OCI-LY1 (cell line): ENCODE data around the gene ALDH1B1.

ENCODE experiments used
- H2AFZ ChIP-seq: fragments of 200-600 bp; sonication (generic), shearing (Covaris generic); 2 replicates; pipeline ENCODE4 v1.6.0; 2014; ENCODE audit warnings: antibody characterized with exemption, mild to moderate bottlenecking, low read length
- H3F3A ChIP-seq: fragments of 200-600 bp; sonication (generic), shearing (Covaris generic); 2 replicates; pipeline ENCODE4 v1.6.0; 2014; ENCODE audit warnings: mild to moderate bottlenecking, antibody characterized with exemption, low read length, moderate library complexity; ENCODE audit not compliant: insufficient read depth
- H3K27ac ChIP-seq: fragments of 200-600 bp; sonication (generic); 2 replicates; pipeline ENCODE4 v1.5.1; 2014; ENCODE audit warnings: low read length, mixed run types, mild to moderate bottlenecking, low read depth; ENCODE audit not compliant: poor library complexity, severe bottlenecking
- H3K27me3 ChIP-seq: fragments of 200-600 bp; sonication (generic); 2 replicates; pipeline ENCODE4 v1.6.0; 2014; ENCODE audit warnings: antibody characterized with exemption, mild to moderate bottlenecking, low read length, moderate library complexity; ENCODE audit not compliant: insufficient read depth
- H3K36me3 ChIP-seq: fragments of 200-600 bp; sonication (generic); 2 replicates; pipeline ENCODE4 v1.6.1; 2014; ENCODE audit warnings: mild to moderate bottlenecking, antibody characterized with exemption, low read length, moderate library complexity, mixed read lengths; ENCODE audit not compliant: insufficient read depth
- H3K4me1 ChIP-seq: fragments of 200-600 bp; sonication (generic); 2 replicates; pipeline ENCODE4 v1.5.1; 2014; ENCODE audit warnings: mild to moderate bottlenecking, low read length, moderate library complexity; ENCODE audit not compliant: insufficient read depth, severe bottlenecking
- H3K4me2 ChIP-seq: fragments of 200-600 bp; sonication (generic), shearing (Covaris generic); 2 replicates; pipeline ENCODE4 v1.6.1; 2014; ENCODE audit warnings: low read length
- H3K4me3 ChIP-seq: fragments of 200-600 bp; sonication (generic); 2 replicates; pipeline ENCODE4 v1.5.1; 2014; ENCODE audit warnings: low read length, low read depth, mild to moderate bottlenecking, mixed read lengths; ENCODE audit not compliant: poor library complexity, severe bottlenecking
- H3K79me2 ChIP-seq: fragments of 200-600 bp; shearing (Covaris generic); 2 replicates; pipeline ENCODE4 v1.6.1; 2016; ENCODE audit warnings: mixed run types, low read length, mixed read lengths; ENCODE audit not compliant: insufficient read depth
- H3K9ac ChIP-seq: fragments of 200-600 bp; sonication (generic), shearing (Covaris generic); 2 replicates; pipeline ENCODE4 v1.6.1; 2014; ENCODE audit warnings: mild to moderate bottlenecking, low read length, mixed read lengths
- H3K9me2 ChIP-seq: fragments of 200-600 bp; sonication (generic), shearing (Covaris generic); 2 replicates; pipeline ENCODE4 v1.6.1; 2014; ENCODE audit warnings: low read depth, mild to moderate bottlenecking, low read length, mixed read lengths
- H3K9me3 ChIP-seq: fragments of 200-600 bp; shearing (Covaris generic); 2 replicates; pipeline ENCODE4 v1.6.1; 2014; ENCODE audit warnings: low read length, mixed read lengths
- H4K20me1 ChIP-seq: fragments of 200-600 bp; sonication (generic), shearing (Covaris generic); 2 replicates; pipeline ENCODE4 v1.6.0; 2016; ENCODE audit warnings: mild to moderate bottlenecking, low read length; ENCODE audit not compliant: insufficient read depth
- EZH2 ChIP-seq: fragments of 200-600 bp; sonication (generic), shearing (Covaris generic); IDR thresholded peaks from 2 replicates; pipeline ENCODE4 v1.8.0; 2017; ENCODE audit warnings: borderline replicate concordance, mixed run types, mild to moderate bottlenecking, antibody characterized with exemption, low read length, moderate library complexity, mixed read lengths
- TF ChIP-seq, protein P1 (sequence below): fragments of 200-600 bp; sonication (generic), shearing (Covaris generic); IDR thresholded peaks from 2 replicates; pipeline ENCODE4 v1.5.1; 2017; ENCODE audit warnings: mild to moderate bottlenecking, antibody characterized with exemption, low read length, moderate library complexity, mixed read lengths

The ALDH1B1 gene

DNA sequence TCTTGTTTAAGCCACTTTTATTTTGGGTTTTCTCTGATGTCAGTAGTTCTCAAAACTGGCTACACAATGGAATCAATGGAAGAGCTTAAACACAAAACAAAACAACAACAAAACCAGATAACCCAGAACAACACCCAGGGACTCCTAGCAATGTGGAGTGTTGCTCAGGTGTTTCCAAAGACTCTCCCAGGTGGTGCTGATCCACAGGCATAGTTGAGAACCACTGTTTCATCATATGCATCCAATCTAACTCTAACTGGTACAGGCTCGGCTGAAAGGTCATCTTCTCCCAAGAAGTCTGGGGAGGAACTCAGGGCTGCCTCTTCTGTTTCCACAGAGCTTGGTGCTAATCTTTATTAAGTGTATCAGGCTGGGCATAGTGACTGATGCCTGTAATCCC lies 5.4 kb upstream of the ALDH1B1 start:
- H3K9me3 ChIP-seq, result peaks cover 10% of the 10 kb centered on the region
- H3K27me3 ChIP-seq, result peaks cover 25% of the 10 kb centered on the region; the same call in 1 of the 2 replicates
- H3K79me2 ChIP-seq, result no peaks in the 10 kb centered on the region
- no peaks in the 10 kb centered on the region for H3K9me2 ChIP-seq
- H3K27ac ChIP-seq, result no peak overlapping the region
- no peak overlapping the region for H3K9ac ChIP-seq
- H3K36me3 ChIP-seq, result no peaks in the 10 kb centered on the region; the same call in 1 of the 2 replicates
- H4K20me1 ChIP-seq, result no peaks in the 10 kb centered on the region
- H3K4me1 ChIP-seq, result no peaks in the 10 kb centered on the region
- no peak overlapping the region for H3K4me2 ChIP-seq
- no peak overlapping the region for H3K4me3 ChIP-seq
- no peaks in the 10 kb centered on the region for H3F3A ChIP-seq
- no peak overlapping the region for H2AFZ ChIP-seq
- TF ChIP-seq, protein P1, sequence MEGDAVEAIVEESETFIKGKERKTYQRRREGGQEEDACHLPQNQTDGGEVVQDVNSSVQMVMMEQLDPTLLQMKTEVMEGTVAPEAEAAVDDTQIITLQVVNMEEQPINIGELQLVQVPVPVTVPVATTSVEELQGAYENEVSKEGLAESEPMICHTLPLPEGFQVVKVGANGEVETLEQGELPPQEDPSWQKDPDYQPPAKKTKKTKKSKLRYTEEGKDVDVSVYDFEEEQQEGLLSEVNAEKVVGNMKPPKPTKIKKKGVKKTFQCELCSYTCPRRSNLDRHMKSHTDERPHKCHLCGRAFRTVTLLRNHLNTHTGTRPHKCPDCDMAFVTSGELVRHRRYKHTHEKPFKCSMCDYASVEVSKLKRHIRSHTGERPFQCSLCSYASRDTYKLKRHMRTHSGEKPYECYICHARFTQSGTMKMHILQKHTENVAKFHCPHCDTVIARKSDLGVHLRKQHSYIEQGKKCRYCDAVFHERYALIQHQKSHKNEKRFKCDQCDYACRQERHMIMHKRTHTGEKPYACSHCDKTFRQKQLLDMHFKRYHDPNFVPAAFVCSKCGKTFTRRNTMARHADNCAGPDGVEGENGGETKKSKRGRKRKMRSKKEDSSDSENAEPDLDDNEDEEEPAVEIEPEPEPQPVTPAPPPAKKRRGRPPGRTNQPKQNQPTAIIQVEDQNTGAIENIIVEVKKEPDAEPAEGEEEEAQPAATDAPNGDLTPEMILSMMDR, result no peak
- TF ChIP-seq EZH2, result no peak

DNA sequence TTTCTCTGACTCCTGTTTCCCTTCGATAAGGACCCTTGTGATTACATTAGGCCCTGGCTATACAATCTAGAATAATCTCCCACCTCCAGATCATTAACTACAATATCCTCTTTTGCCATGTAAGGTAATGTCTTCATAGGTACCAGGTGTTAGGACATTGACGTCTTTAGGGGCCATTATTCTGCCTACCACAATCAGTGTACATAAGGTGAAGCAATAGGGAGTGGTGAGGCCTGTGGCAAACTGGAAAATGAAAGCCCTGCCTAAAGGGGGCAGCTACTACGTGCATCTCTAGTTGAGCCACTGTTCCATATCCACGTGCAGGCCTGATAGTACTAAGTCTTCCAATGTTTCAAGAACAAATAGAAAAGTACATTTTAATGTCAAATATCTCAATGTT lies 4.8 kb upstream of the ALDH1B1 start:
- Histone ChIP-seq H3K4me2 (no peak overlapping the region), H3K4me1 (peaks cover 3% of the 10 kb centered on the region), H3K9me3 (peaks cover 10% of the 10 kb centered on the region), H3F3A (no peaks in the 10 kb centered on the region), H3K79me2 (no peaks in the 10 kb centered on the region), H3K27ac (no peak overlapping the region), H3K4me3 (no peak overlapping the region), H3K9ac (no peak overlapping the region), H3K27me3 (peaks cover 25% of the 10 kb centered on the region; the same call in 1 of the 2 replicates), H4K20me1 (no peaks in the 10 kb centered on the region), H2AFZ (no peak overlapping the region), H3K9me2 (no peaks in the 10 kb centered on the region), H3K36me3 (no peaks in the 10 kb centered on the region; the same call in 1 of the 2 replicates)
- TF ChIP-seq EZH2, result no peak
- TF ChIP-seq, protein P1, result no peak

DNA sequence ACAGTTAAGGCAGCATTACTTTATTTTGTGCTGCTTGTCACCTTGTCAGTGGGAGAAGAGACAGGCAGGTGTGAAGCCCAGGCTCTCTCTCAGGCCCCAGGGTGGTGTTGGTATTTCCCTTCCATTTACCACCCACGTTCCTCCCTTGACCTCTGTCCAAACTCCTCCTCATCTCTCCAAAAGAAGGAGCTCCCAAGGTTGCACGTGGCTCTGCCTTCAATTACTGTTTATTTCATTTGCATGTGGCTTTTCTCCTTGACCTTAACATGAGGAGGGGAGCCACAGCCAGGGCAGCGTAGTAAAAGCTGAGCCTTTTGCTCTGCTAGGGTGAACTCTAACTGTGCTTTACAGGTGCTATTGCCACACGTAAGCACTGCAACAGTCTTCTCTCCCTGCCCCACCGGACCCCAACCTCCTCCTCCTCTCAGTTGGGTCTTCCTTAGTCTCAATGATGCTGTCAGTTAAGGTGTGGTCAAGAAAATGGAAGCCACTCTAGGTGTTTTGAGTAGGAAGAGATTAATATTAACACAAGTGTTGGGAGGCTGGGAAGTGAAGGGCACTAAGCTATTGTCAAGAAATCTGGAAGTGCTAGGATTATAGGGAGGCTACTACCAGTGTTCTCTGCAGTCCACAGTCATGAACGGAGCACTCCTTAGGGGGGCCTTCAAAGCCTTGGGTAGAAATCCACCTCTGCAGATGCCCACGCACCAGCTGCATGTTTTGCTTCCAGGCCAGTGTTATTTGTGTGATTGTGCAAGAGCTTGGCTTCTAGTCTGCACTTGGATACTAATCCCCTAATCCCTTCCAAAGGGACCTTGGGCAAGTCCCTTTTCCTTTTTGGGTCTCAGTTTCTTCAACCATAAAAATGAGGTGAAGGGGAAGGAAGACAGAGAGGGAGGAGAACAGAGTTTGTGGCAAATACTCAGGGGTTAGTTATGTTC lies 3.9 kb upstream of the ALDH1B1 start:
- Histone ChIP-seq H3K4me3 (no peak overlapping the region), H3K9me3 (peaks cover 10% of the 10 kb centered on the region), H3K9me2 (no peaks in the 10 kb centered on the region), H3F3A (no peaks in the 10 kb centered on the region), H3K27me3 (peaks cover 25% of the 10 kb centered on the region; the same call in 1 of the 2 replicates), H3K9ac (no peak overlapping the region), H4K20me1 (no peaks in the 10 kb centered on the region), H3K4me1 (peaks cover 8% of the 10 kb centered on the region), H3K79me2 (no peaks in the 10 kb centered on the region), H3K27ac (no peak overlapping the region), H3K4me2 (no peak overlapping the region), H3K36me3 (no peaks in the 10 kb centered on the region; the same call in 1 of the 2 replicates), H2AFZ (no peak overlapping the region)
- no peak for TF ChIP-seq EZH2
- TF ChIP-seq, protein P1, result no peak
